ENCODE measurements around the gene FSHR.

Gene FSHR

DNA sequence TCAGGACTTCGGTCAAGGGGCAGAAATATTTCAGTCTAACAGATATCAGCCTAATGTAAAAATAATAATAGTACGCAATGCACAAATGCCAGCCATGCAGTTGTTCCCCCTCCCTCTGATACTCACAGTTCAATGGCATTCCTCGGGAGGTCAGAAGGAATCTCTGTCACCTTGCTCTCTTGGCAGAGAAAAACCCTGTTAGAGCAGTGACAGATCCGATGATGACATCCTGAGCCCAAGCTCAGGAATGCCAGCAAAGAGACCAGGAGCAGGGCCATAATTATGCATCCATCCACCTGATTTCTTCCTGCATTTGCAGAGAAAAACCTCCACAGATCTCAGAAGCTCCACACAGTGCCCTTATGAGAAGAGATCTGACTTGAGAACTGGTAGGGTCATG lies at the start of gene FSHR:
FSHR (minus strand) TSS at position 376 of the 400 bp plus-strand sequence; CDS start at position 278, 98 bp downstream.
- Histone ChIP-seq H3K27me3 (replicated peaks; ENCODE audit: control insufficient read depth, insufficient read depth, low read length) (no peaks in the 10 kb centered on the region), H3K9me3 (ENCODE audit: control insufficient read depth, low read length) (no peaks in the 10 kb centered on the region), H3K9ac (ENCODE audit: low read length) (no peak within 1 kb of the TSS), H3K36me3 (ENCODE audit: control insufficient read depth, insufficient read depth, low read length, severe bottlenecking) (no peaks in the 10 kb centered on the region), H3K4me3 (ENCODE audit: low read length) (no peak within 1 kb of the TSS), H3K4me1 (ENCODE audit: control insufficient read depth, insufficient read depth, low read length) (no peaks in the 10 kb centered on the region)
- DNase-seq (ENCODE audit: low read depth), result no peak

GRCh38 chr2:49199266-49199665 lies 45.0 kb upstream of the FSHR start:
- H3K4me3 ChIP-seq (ENCODE audit: low read length), result no peak overlapping the region
- H3K4me1 ChIP-seq (ENCODE audit: control insufficient read depth, insufficient read depth, low read length), result no peaks in the 10 kb centered on the region
- H3K9ac ChIP-seq (ENCODE audit: low read length), result no peak overlapping the region
- H3K36me3 ChIP-seq (ENCODE audit: control insufficient read depth, insufficient read depth, low read length, severe bottlenecking), result no peaks in the 10 kb centered on the region
- DNase-seq (ENCODE audit: low read depth), result no peak
- H3K27me3 ChIP-seq (replicated peaks; ENCODE audit: control insufficient read depth, insufficient read depth, low read length), result no peaks in the 10 kb centered on the region
- H3K9me3 ChIP-seq (ENCODE audit: control insufficient read depth, low read length), result no peaks in the 10 kb centered on the region

DNA sequence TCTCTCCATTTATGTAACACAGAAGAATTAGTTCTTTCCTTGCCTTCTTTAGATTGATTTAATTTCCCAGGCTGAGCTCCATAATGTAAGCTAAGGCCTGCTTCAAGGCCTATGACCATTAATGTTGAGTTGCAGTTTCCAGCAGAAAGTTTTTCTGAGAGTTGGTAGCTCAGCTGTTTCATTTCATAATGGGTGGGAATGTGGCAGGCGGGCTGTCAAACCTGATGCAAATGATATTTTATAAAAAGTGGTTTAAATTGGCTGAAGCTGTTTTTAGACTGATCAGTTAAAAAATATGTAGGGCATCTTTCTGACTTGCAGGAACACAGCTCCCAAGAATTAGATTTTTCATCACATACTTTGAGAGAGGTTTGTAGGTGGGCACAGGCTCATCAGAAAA lies 40.4 kb upstream of the FSHR start:
- no peak overlapping the region for H3K4me3 ChIP-seq (ENCODE audit: low read length)
- no peak overlapping the region for H3K9ac ChIP-seq (ENCODE audit: low read length)
- DNase-seq (ENCODE audit: low read depth), result no peak
- H3K36me3 ChIP-seq (ENCODE audit: control insufficient read depth, insufficient read depth, low read length, severe bottlenecking), result no peaks in the 10 kb centered on the region
- H3K9me3 ChIP-seq (ENCODE audit: control insufficient read depth, low read length), result no peaks in the 10 kb centered on the region
- H3K4me1 ChIP-seq (ENCODE audit: control insufficient read depth, insufficient read depth, low read length), result no peaks in the 10 kb centered on the region
- no peaks in the 10 kb centered on the region for H3K27me3 ChIP-seq (replicated peaks; ENCODE audit: control insufficient read depth, insufficient read depth, low read length)

- H3K36me3 ChIP-seq (ENCODE audit: control insufficient read depth, insufficient read depth, low read length, severe bottlenecking), result no peaks in the 10 kb centered on the region
- DNase-seq (ENCODE audit: low read depth), result no peak
- H3K4me3 ChIP-seq (ENCODE audit: low read length), result no peak overlapping the region
- no peaks in the 10 kb centered on the region for H3K27me3 ChIP-seq (replicated peaks; ENCODE audit: control insufficient read depth, insufficient read depth, low read length)
- H3K4me1 ChIP-seq (ENCODE audit: control insufficient read depth, insufficient read depth, low read length), result no peaks in the 10 kb centered on the region
- H3K9ac ChIP-seq (ENCODE audit: low read length), result no peak overlapping the region
- H3K9me3 ChIP-seq (ENCODE audit: control insufficient read depth, low read length), result no peaks in the 10 kb centered on the region
These were observed 37.7 kb upstream of the FSHR start for GRCh38 chr2:49192036-49192435.

GRCh38 chr2:49189512-49190225 lies 35.4 kb upstream of the FSHR start:
- no peak overlapping the region for H3K4me3 ChIP-seq (ENCODE audit: low read length)
- H3K9ac ChIP-seq (ENCODE audit: low read length), result no peak overlapping the region
- no peak for DNase-seq (ENCODE audit: low read depth)
- H3K27me3 ChIP-seq (replicated peaks; ENCODE audit: control insufficient read depth, insufficient read depth, low read length), result no peaks in the 10 kb centered on the region
- H3K36me3 ChIP-seq (ENCODE audit: control insufficient read depth, insufficient read depth, low read length, severe bottlenecking), result no peaks in the 10 kb centered on the region
- no peaks in the 10 kb centered on the region for H3K9me3 ChIP-seq (ENCODE audit: control insufficient read depth, low read length)
- H3K4me1 ChIP-seq (ENCODE audit: control insufficient read depth, insufficient read depth, low read length), result no peaks in the 10 kb centered on the region

DNA sequence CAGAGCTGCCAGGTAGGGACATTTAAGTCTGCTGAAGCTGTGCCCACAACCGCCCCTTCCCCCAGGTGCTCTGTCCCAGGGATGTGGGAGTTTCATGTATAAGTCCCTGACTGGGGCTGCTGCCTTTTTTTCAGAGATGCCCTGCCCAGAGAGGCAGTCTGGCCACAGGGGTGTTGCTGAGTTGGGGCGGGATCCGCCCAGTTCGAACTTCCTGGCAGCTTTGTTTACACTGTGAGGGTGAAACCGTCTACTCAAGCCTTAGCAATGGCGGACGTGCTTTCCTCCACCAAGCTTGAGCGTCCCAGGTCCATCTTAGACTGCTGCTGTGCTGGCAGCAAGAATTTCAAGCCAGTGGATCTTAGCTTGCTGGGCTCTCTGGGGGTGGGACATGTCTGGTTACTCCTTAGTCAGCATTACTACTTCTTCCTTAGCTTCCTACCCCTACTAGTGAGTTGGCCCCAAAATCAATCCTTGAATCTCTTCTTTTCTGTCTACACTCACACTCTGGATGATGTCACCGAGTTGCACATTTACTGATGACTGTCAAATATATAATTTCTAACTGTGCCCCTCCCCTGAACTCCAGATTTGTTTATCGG lies 31.8 kb upstream of the FSHR start:
- Histone ChIP-seq H3K4me1 (ENCODE audit: control insufficient read depth, insufficient read depth, low read length) (no peaks in the 10 kb centered on the region), H3K27me3 (replicated peaks; ENCODE audit: control insufficient read depth, insufficient read depth, low read length) (no peaks in the 10 kb centered on the region), H3K4me3 (ENCODE audit: low read length) (no peak overlapping the region), H3K36me3 (ENCODE audit: control insufficient read depth, insufficient read depth, low read length, severe bottlenecking) (no peaks in the 10 kb centered on the region), H3K9ac (ENCODE audit: low read length) (no peak overlapping the region), H3K9me3 (ENCODE audit: control insufficient read depth, low read length) (no peaks in the 10 kb centered on the region)
- DNase-seq (ENCODE audit: low read depth), result no peak

DNA sequence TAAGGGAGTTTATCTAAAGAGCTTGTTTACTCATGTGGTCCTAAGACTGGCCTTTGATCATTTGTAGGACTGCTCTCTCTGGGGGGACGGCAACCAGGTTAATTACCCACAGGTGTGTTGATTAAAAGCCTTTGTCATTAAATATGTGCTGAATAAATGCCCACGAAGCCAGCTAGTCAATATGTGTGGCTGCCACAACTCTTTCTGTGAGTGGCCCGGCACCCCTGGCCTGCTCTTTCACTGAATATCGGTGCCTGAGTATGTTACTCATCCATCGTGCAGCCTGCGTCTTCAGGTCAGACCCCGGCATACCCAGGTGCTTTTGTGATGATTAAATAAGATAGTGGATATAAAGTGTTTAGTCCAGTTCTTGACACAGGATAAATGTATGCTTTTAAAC lies 24.3 kb upstream of the FSHR start:
- no peaks in the 10 kb centered on the region for H3K36me3 ChIP-seq (ENCODE audit: control insufficient read depth, insufficient read depth, low read length, severe bottlenecking)
- no peaks in the 10 kb centered on the region for H3K4me1 ChIP-seq (ENCODE audit: control insufficient read depth, insufficient read depth, low read length)
- DNase-seq (ENCODE audit: low read depth), result no peak
- H3K4me3 ChIP-seq (ENCODE audit: low read length), result no peak overlapping the region
- no peak overlapping the region for H3K9ac ChIP-seq (ENCODE audit: low read length)
- H3K27me3 ChIP-seq (replicated peaks; ENCODE audit: control insufficient read depth, insufficient read depth, low read length), result no peaks in the 10 kb centered on the region
- no peaks in the 10 kb centered on the region for H3K9me3 ChIP-seq (ENCODE audit: control insufficient read depth, low read length)

DNA sequence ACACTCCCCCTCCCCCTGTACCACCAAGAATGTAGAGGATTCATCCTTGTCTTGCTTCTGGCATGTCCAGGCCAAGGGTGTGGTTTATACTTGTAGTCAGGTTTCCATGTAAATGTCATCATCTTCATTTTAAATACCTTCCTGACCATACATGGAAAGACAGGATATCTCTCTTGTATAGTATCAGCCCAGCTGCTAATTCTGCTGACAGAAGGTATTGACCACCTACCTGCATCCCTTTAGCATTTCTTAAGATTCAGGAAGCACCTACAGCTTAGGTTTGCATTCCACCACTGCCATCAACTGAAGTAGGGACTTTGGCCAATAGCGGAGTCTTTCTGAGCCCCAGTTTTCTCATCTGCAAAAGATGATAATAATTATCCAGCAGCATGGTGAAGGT lies 22.9 kb upstream of the FSHR start:
- H3K9ac ChIP-seq (ENCODE audit: low read length), result no peak overlapping the region
- no peak overlapping the region for H3K4me3 ChIP-seq (ENCODE audit: low read length)
- no peaks in the 10 kb centered on the region for H3K9me3 ChIP-seq (ENCODE audit: control insufficient read depth, low read length)
- H3K4me1 ChIP-seq (ENCODE audit: control insufficient read depth, insufficient read depth, low read length), result no peaks in the 10 kb centered on the region
- no peaks in the 10 kb centered on the region for H3K27me3 ChIP-seq (replicated peaks; ENCODE audit: control insufficient read depth, insufficient read depth, low read length)
- DNase-seq (ENCODE audit: low read depth), result no peak
- H3K36me3 ChIP-seq (ENCODE audit: control insufficient read depth, insufficient read depth, low read length, severe bottlenecking), result no peaks in the 10 kb centered on the region

DNA sequence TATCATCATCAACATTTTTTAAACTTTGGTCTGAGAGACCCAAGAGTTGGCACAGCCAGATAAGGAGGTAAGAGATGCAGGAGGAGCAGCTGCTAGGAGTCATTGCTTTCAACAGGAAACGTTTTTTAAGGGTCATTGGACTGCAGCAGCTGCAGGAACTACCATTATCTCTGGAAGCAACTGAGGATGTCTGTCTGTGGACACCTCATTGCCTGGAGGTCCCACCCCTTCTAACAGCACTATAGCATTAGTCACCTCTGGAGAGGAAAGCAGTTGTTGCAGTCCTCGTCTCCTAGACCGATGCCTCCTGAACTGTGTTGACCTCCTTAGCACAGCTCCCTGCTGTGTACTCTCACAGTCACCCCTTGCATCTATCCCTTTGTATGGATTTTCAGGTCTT lies 21.5 kb upstream of the FSHR start:
- H3K9me3 ChIP-seq (ENCODE audit: control insufficient read depth, low read length), result no peaks in the 10 kb centered on the region
- no peak for DNase-seq (ENCODE audit: low read depth)

GRCh38 chr2:49174750-49175149 lies 20.4 kb upstream of the FSHR start:
- Histone ChIP-seq H3K36me3 (ENCODE audit: control insufficient read depth, insufficient read depth, low read length, severe bottlenecking) (no peaks in the 10 kb centered on the region), H3K4me1 (ENCODE audit: control insufficient read depth, insufficient read depth, low read length) (no peaks in the 10 kb centered on the region), H3K27me3 (replicated peaks; ENCODE audit: control insufficient read depth, insufficient read depth, low read length) (no peaks in the 10 kb centered on the region), H3K9me3 (ENCODE audit: control insufficient read depth, low read length) (no peaks in the 10 kb centered on the region), H3K9ac (ENCODE audit: low read length) (no peak overlapping the region), H3K4me3 (ENCODE audit: low read length) (no peak overlapping the region)
- DNase-seq (ENCODE audit: low read depth), result no peak

More for the DNA sequence above, 21.5 kb upstream of the FSHR start:
- H3K4me1 ChIP-seq (ENCODE audit: control insufficient read depth, insufficient read depth, low read length), result no peaks in the 10 kb centered on the region
- H3K9ac ChIP-seq (ENCODE audit: low read length), result no peak overlapping the region
- no peaks in the 10 kb centered on the region for H3K27me3 ChIP-seq (replicated peaks; ENCODE audit: control insufficient read depth, insufficient read depth, low read length)
- H3K4me3 ChIP-seq (ENCODE audit: low read length), result no peak overlapping the region
- no peaks in the 10 kb centered on the region for H3K36me3 ChIP-seq (ENCODE audit: control insufficient read depth, insufficient read depth, low read length, severe bottlenecking)

DNA sequence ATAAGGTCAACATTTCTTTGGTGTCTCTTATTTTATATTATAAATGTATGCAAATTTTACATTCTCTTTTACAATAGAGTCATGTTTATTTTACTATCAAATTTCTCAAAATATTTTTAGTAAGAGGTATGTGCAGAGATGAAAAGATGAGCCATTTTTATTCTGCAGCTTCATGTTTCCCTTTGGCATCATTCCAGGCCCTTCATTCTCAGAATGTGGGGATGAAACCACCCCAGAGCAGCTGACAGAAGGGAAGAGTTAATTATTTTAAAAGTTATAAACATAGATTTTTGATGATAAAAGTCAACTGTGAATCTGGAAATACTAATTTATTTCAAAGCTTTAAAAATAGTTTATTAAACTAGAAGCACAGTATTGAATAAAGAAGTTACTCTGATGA lies 12.8 kb upstream of the FSHR start:
- no peak overlapping the region for H3K4me3 ChIP-seq (ENCODE audit: low read length)
- no peaks in the 10 kb centered on the region for H3K36me3 ChIP-seq (ENCODE audit: control insufficient read depth, insufficient read depth, low read length, severe bottlenecking)
- no peaks in the 10 kb centered on the region for H3K4me1 ChIP-seq (ENCODE audit: control insufficient read depth, insufficient read depth, low read length)
- H3K9me3 ChIP-seq (ENCODE audit: control insufficient read depth, low read length), result no peaks in the 10 kb centered on the region
- H3K9ac ChIP-seq (ENCODE audit: low read length), result no peak overlapping the region
- no peak for DNase-seq (ENCODE audit: low read depth)
- no peaks in the 10 kb centered on the region for H3K27me3 ChIP-seq (replicated peaks; ENCODE audit: control insufficient read depth, insufficient read depth, low read length)

- H3K36me3 ChIP-seq (ENCODE audit: control insufficient read depth, insufficient read depth, low read length, severe bottlenecking), result no peaks in the 10 kb centered on the region
- H3K27me3 ChIP-seq (replicated peaks; ENCODE audit: control insufficient read depth, insufficient read depth, low read length), result no peaks in the 10 kb centered on the region
- no peaks in the 10 kb centered on the region for H3K9me3 ChIP-seq (ENCODE audit: control insufficient read depth, low read length)
- H3K4me3 ChIP-seq (ENCODE audit: low read length), result no peak overlapping the region
- no peaks in the 10 kb centered on the region for H3K4me1 ChIP-seq (ENCODE audit: control insufficient read depth, insufficient read depth, low read length)
- DNase-seq (ENCODE audit: low read depth), result no peak
- no peak overlapping the region for H3K9ac ChIP-seq (ENCODE audit: low read length)
These were observed 11.3 kb upstream of the FSHR start for GRCh38 chr2:49165662-49166061.

All from adipocyte (in vitro differentiated cells).